Breast epithelium (tissue), 3 donors: ENCODE measurements around the gene ATL1.

Experiments used
- POLR2AphosphoS5 ChIP-seq, 3 donors: sonication (generic); formaldehyde crosslinking; IDR thresholded peaks; one replicate each; pipeline ENCODE4 v1.6.1; 2017; ENCODE audit warnings: antibody characterized with exemption in 3 of 3
- TF ChIP-seq, protein P1 (sequence below), 3 donors: fragments of 450-650 bp; IDR thresholded peaks; one replicate each; pipeline ENCODE4 v1.5.1; 2016 to 2017; ENCODE audit warnings: antibody characterized with exemption in 3 of 3, mild to moderate bottlenecking in 3 of 3, moderate library complexity in 3 of 3

DNA sequence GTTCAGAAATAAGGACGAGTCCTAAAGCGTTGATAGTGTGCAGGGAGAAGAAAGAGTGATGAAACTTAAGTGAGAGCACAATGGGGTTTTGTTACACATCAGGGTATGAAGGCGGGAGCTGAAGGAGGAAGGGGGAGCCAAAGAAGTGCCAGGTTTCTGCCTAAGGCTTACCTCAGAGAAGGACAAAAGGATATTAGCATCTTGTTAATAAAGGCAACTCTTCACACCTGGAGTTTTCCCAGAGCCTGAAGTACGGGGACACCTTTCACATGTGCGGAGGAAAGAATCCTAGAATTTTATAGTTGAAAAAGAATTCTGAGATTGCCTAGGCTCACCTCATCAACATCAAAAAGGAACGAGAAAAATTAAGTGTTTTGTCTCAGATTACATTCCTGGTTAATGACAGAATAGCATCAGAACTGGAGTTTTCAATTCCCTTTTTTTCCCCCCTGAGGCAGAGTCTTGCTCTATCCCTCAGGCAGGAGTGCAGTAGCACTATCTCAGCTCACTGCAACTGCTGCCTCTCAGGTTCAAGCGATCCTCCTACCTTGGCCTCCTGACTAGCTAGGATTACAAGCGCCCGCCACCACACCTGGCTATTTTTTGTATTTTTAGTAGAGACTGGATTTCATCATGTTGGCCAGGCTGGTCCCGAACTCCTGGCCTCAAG lies 110.4 kb downstream of the ATL1 start:
- TF ChIP-seq POLR2AphosphoS5 (IDR thresholded peaks at IDR 0.05): no peak
- TF ChIP-seq, protein P1, sequence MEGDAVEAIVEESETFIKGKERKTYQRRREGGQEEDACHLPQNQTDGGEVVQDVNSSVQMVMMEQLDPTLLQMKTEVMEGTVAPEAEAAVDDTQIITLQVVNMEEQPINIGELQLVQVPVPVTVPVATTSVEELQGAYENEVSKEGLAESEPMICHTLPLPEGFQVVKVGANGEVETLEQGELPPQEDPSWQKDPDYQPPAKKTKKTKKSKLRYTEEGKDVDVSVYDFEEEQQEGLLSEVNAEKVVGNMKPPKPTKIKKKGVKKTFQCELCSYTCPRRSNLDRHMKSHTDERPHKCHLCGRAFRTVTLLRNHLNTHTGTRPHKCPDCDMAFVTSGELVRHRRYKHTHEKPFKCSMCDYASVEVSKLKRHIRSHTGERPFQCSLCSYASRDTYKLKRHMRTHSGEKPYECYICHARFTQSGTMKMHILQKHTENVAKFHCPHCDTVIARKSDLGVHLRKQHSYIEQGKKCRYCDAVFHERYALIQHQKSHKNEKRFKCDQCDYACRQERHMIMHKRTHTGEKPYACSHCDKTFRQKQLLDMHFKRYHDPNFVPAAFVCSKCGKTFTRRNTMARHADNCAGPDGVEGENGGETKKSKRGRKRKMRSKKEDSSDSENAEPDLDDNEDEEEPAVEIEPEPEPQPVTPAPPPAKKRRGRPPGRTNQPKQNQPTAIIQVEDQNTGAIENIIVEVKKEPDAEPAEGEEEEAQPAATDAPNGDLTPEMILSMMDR (IDR thresholded peaks at IDR 0.05): no peak
